GM12878 (cell line): Measurements from ENCODE around the gene PRKCZ. TPM values are rescaled to one million over a fixed set of nuclear protein-coding genes. Genes with fewer than 3 reads are reported as not detected.

ENCODE experiments used
- ATAC-seq: fragments of 200-7000 bp; cut with Tn5 transposase; 3 replicates; pipeline ENCODE4 v1.9.1; 2020; ENCODE audit warnings: mild to moderate bottlenecking, moderate library complexity
- BruUV-seq: library from RNA; stranded (reverse); fragments of 400-500 nt; replicated peaks from 2 replicates; lab custom pipeline; 2021; lab: Mats Ljungman, UMichigan
- CTCF ChIA-PET: fragments of 300-600 bp; sonication (Branson Sonifier 250); formaldehyde crosslinking; extraction: SDS; loops from one replicate; lab custom pipeline; 2021; ENCODE audit warnings: inconsistent platforms; lab: Yijun Ruan, JAX
- POLR2A ChIA-PET: fragments of 350-600 bp; formaldehyde crosslinking; extraction: SDS; loops from one replicate; lab custom pipeline; 2021; ENCODE audit warnings: inconsistent platforms; lab: Charles Lee
- RAD21 ChIA-PET: fragments of 300-600 bp; sonication (Branson Sonifier 250); formaldehyde crosslinking; loops from one replicate; lab custom pipeline; 2023; ENCODE audit warnings: antibody characterized with exemption; ENCODE audit not compliant: unreplicated experiment; lab: Charles Lee
- SMC1A ChIA-PET: fragments of 300-600 bp; sonication (Branson Sonifier 250); formaldehyde crosslinking; loops from one replicate; lab custom pipeline; 2023; ENCODE audit not compliant: unreplicated experiment, uncharacterized antibody; lab: Charles Lee
- DNase-seq: peaks from one replicate; pipeline ENCODE4 v3.0.0-alpha.2; 2011; ENCODE audit warnings: low read depth, low spot score
- FAIRE-seq: peaks from 3 replicates; lab custom pipeline; 2011; peaks lifted over from hg19 to GRCh38; lab: Jason Lieb, UNC
- H2AFZ ChIP-seq: 2 replicates; pipeline ENCODE4 v1.6.0; 2011; ENCODE audit warnings: low read depth, low read length, control low read depth; ENCODE audit not compliant: control insufficient read depth
- H3K27ac ChIP-seq: 2 replicates; pipeline ENCODE4 v1.5.1; 2011; ENCODE audit warnings: control low read depth; ENCODE audit not compliant: control insufficient read depth, insufficient read depth
- H3K27me3 ChIP-seq, 2 experiments: replicated peaks in 1 of 2; 2 replicates each; pipeline versions ENCODE4 v1.6.0 to v1.6.1; 2011; ENCODE audit warnings: low read length in 1 of 2; ENCODE audit not compliant: control insufficient read depth in 2 of 2, insufficient read depth in 2 of 2
- H3K36me3 ChIP-seq, 2 experiments: 2 replicates each; pipeline ENCODE4 v1.5.1; 2011; ENCODE audit warnings: low read length in 1 of 2; ENCODE audit not compliant: control insufficient read depth in 2 of 2, insufficient read depth in 2 of 2
- H3K4me1 ChIP-seq: 2 replicates; pipeline ENCODE4 v1.6.1; 2011; ENCODE audit warnings: mild to moderate bottlenecking, low read length, moderate library complexity, mixed read lengths; ENCODE audit not compliant: control insufficient read depth, insufficient read depth
- H3K4me2 ChIP-seq: 2 replicates; pipeline ENCODE4 v1.6.0; 2011; ENCODE audit warnings: control low read depth; ENCODE audit not compliant: control insufficient read depth, insufficient read depth
- H3K4me3 ChIP-seq: fragments of 200-600 bp; sonication (generic); 2 replicates; pipeline ENCODE4 v1.5.1; 2016
- H3K79me2 ChIP-seq: 2 replicates; pipeline ENCODE4 v1.6.0; 2011; ENCODE audit warnings: low read length; ENCODE audit not compliant: control insufficient read depth, insufficient read depth
- H3K9ac ChIP-seq: 2 replicates; pipeline ENCODE4 v1.8.0; 2011; ENCODE audit warnings: low read length, control low read depth, mixed read lengths; ENCODE audit not compliant: control insufficient read depth, insufficient read depth
- H3K9me3 ChIP-seq: replicated peaks from 3 replicates; pipeline ENCODE4 v1.5.1; 2011; ENCODE audit warnings: mild to moderate bottlenecking, low read length; ENCODE audit not compliant: control insufficient read depth, insufficient read depth
- H4K20me1 ChIP-seq: 2 replicates; pipeline ENCODE4 v1.6.0; 2011; ENCODE audit not compliant: control insufficient read depth, insufficient read depth
- BCLAF1 ChIP-seq: fragments of 450-650 bp; IDR thresholded peaks from 2 replicates; pipeline ENCODE4 v1.6.1; 2017; ENCODE audit warnings: antibody characterized with exemption, mild to moderate bottlenecking, moderate library complexity
- CREM ChIP-seq: IDR thresholded peaks from 2 replicates; pipeline ENCODE4 v1.6.1; 2014; ENCODE audit warnings: antibody characterized with exemption, low read depth
- CUX1 ChIP-seq: IDR thresholded peaks from 2 replicates; pipeline ENCODE4 v1.6.1; 2012; ENCODE audit warnings: improper control_type of control experiment, low read depth, low read length; ENCODE audit not compliant: insufficient replicate concordance
- HCFC1 ChIP-seq: fragments of 150-350 bp; IDR thresholded peaks from 2 replicates; pipeline ENCODE4 v1.6.1; 2014; ENCODE audit warnings: low read length
- KLF5 ChIP-seq: fragments of 450-650 bp; IDR thresholded peaks from 2 replicates; pipeline ENCODE4 v1.6.1; 2014; ENCODE audit warnings: mild to moderate bottlenecking; ENCODE audit not compliant: partially characterized antibody
- MLLT1 ChIP-seq: fragments of 450-650 bp; IDR thresholded peaks from 2 replicates; pipeline ENCODE4 v1.6.1; 2016; ENCODE audit warnings: mild to moderate bottlenecking
- PAX8 ChIP-seq: fragments of 450-650 bp; IDR thresholded peaks from 2 replicates; pipeline ENCODE4 v1.6.1; 2017; ENCODE audit warnings: mild to moderate bottlenecking, moderate library complexity
- PML ChIP-seq: IDR thresholded peaks from 2 replicates; pipeline ENCODE4 v1.6.1; 2012; ENCODE audit warnings: low read length, inconsistent platforms
- RCOR1 ChIP-seq: conservative IDR thresholded peaks from 2 replicates; pipeline ENCODE4 v1.6.1; 2012; ENCODE audit warnings: low read depth, low read length, improper control_type of control experiment
- SREBF2 ChIP-seq: IDR thresholded peaks from 2 replicates; pipeline ENCODE4 v1.6.1; 2012; ENCODE audit warnings: mild to moderate bottlenecking, low read length
- STAT1 ChIP-seq: fragments of 450-650 bp; conservative IDR thresholded peaks from 2 replicates; pipeline ENCODE4 v1.6.1; 2014; ENCODE audit warnings: antibody characterized with exemption, mild to moderate bottlenecking
- SUZ12 ChIP-seq: fragments of 200-600 bp; sonication (generic); IDR thresholded peaks from one replicate; pipeline ENCODE4 v1.6.1; 2018; ENCODE audit warnings: antibody characterized with exemption, mild to moderate bottlenecking; ENCODE audit not compliant: unreplicated experiment
- WRNIP1 ChIP-seq: IDR thresholded peaks from 2 replicates; pipeline ENCODE4 v1.6.1; 2011; ENCODE audit warnings: low read depth, low read length, improper control_type of control experiment, borderline replicate concordance
- ZNF622 ChIP-seq: fragments of 450-650 bp; IDR thresholded peaks from 2 replicates; pipeline ENCODE4 v1.6.1; 2017; ENCODE audit warnings: mild to moderate bottlenecking, inconsistent platforms
- WGBS: methylation state at CpG from one replicate; pipeline ENCODE4 v1.1.6; 2016; ENCODE audit warnings: low lambda C conversion rate; ENCODE audit not compliant: insufficient replicate concordance, insufficient coverage; ENCODE audit errors: missing lambda C conversion rate; 5-methylcytosine and 5-hydroxymethylcytosine counted together
- in situ Hi-C: fragments of 300-500 bp; cut with MboI; formaldehyde crosslinking; loops from 9 replicates; pipeline ENCODE4 v1.14.3; 2018; ENCODE audit warnings: mixed read lengths
- intact Hi-C: fragments of 100-400 bp; cut with micrococcal nuclease; formaldehyde crosslinking; loops from one replicate; pipeline ENCODE4 v1.14.2; 2022; ENCODE audit not compliant: unreplicated experiment
- polyA plus RNA-seq, 11 experiments: library from polyadenylated mRNA; depleted of rRNA in 4 of 11; unstranded in 6 of 11; stranded (reverse) in 5 of 11; fragments of >200 nt; fragmentation: Nextera tagmentation in 4 of 11; fragmentation: Illumina TruSeq in 1 of 11; extraction: Ambion mirVana in 4 of 11; extraction: Trizol in 1 of 11; gene quantifications; 1 replicate in 1 of 11; 2 replicates in 10 of 11; pipeline versions ENCODE4 v1.2.1 to v1.2.3, GENCODE V29; 2011 to 2016; ENCODE audit warnings: inconsistent platforms in 2 of 11, missing spikeins in 2 of 11, low read depth in 1 of 11
- total RNA-seq, 4 experiments: library from RNA; depleted of rRNA in 3 of 4; stranded (reverse); fragments of >200 nt in 3 of 4; fragmentation: Illumina TruSeq in 1 of 4; extraction: Trizol in 1 of 4; gene quantifications; 2 replicates each; pipeline versions ENCODE4 v1.2.1 to v1.2.3, GENCODE V29; 2013 to 2021
- TF ChIP-seq, protein P1 (sequence below): fragments of 450-650 bp; conservative IDR thresholded peaks from 2 replicates; pipeline ENCODE4 v1.6.1; 2017; ENCODE audit warnings: mild to moderate bottlenecking, moderate library complexity

PRKCZ gene
- total and polyA plus RNA-seq, 10 of the 15 experiments (the other 5 are each of a cell fraction or from before 2014, with no cell fraction given) = 0.05 to 1.9 (median 0.64) TPM; not detected in 1

GRCh38 chr1:2151911-2152310 lies 101.7 kb downstream of the PRKCZ start:
- no TSS peak for BruUV-seq
- Histone ChIP-seq H3K4me1 (no peaks in the 10 kb centered on the region), H3K4me3 (no peak overlapping the region), H3K4me2 (no peak overlapping the region), H3K27ac (no peak overlapping the region), H3K9ac (no peak overlapping the region), H3K79me2 (no peaks in the 10 kb centered on the region), H3K27me3 (no peaks in the 10 kb centered on the region), H2AFZ (no peak overlapping the region), H3K9me3 (no peaks in the 10 kb centered on the region), H4K20me1 (no peaks in the 10 kb centered on the region), H3K36me3 (no peaks in the 10 kb centered on the region)
- in situ Hi-C loops = no loop called here
- WGBS = 88% methylated on average over 6 of the region's 6 CpGs
- no peak for FAIRE-seq
- no peak for ATAC-seq
- SMC1A ChIA-PET = no interaction called here
- intact Hi-C loops = no loop called here
- CTCF ChIA-PET = no interaction called here
- POLR2A ChIA-PET = no interaction called here
- no peak for DNase-seq
- RAD21 ChIA-PET = no interaction called here
- no peak for TF ChIP-seq SREBF2
- no peak for TF ChIP-seq MLLT1
- TF ChIP-seq STAT1 = no peak
- no peak for TF ChIP-seq BCLAF1
- no peak for TF ChIP-seq PAX8
- TF ChIP-seq KLF5 = no peak
- TF ChIP-seq CUX1 = no peak
- no peak for TF ChIP-seq PML
- no peak for TF ChIP-seq ZNF622
- TF ChIP-seq RCOR1 = no peak
- TF ChIP-seq WRNIP1 = no peak
- TF ChIP-seq, protein P1, sequence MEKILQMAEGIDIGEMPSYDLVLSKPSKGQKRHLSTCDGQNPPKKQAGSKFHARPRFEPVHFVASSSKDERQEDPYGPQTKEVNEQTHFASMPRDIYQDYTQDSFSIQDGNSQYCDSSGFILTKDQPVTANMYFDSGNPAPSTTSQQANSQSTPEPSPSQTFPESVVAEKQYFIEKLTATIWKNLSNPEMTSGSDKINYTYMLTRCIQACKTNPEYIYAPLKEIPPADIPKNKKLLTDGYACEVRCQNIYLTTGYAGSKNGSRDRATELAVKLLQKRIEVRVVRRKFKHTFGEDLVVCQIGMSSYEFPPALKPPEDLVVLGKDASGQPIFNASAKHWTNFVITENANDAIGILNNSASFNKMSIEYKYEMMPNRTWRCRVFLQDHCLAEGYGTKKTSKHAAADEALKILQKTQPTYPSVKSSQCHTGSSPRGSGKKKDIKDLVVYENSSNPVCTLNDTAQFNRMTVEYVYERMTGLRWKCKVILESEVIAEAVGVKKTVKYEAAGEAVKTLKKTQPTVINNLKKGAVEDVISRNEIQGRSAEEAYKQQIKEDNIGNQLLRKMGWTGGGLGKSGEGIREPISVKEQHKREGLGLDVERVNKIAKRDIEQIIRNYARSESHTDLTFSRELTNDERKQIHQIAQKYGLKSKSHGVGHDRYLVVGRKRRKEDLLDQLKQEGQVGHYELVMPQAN = no peak
- TF ChIP-seq SUZ12 = no peak
- TF ChIP-seq CREM = no peak
- TF ChIP-seq HCFC1 = no peak
